Measurements from ENCODE around the gene POLR2C.
"Not testable (repeated sequence)": the region's sequence is repeated elsewhere in the genome, so short reads cannot be mapped to it uniquely, and the experiment has no call there.

POLR2C gene

DNA sequence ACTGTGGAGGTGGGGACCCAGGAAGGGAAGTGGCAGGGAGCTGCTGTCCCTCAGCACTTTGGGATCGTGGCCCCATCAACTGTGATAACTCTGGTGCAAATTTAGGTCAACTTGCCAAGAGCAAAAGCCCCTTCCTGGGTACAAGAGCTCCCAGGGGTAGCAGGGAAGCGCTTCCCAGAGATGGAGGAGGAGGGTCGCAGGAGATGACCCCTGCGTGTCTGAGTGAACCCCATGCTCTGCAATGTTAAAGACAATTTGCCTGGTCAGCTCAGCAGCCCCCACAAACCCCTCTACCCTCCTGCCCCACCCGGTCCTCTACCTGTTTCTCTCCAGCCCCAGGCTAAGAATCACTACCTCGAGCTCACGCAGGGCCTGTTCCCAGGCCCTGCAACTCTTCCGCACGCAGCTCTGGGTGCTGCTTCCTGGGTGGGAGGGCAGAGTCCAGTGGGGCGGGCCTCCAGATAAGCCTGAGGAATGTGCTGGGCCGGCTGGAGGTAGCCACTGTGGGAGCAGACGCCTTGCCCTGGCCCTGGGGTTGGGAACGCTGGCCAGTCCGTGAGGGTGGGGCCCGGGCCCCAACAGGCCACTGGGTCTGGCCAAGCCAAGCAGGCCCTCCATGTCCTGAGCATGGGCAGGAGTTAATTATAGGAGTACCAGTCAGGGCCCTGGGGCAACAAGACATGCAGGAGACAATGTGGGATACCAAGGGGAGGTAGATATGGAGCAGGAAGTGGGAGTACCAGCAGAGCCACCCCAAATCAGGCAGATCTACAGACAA is 17.7 kb downstream of the POLR2C start:
- no peak for DNase-seq

GRCh38 chr16:57480754-57481230 is 18.3 kb downstream of the POLR2C start:
- DNase-seq: no peak

DNA sequence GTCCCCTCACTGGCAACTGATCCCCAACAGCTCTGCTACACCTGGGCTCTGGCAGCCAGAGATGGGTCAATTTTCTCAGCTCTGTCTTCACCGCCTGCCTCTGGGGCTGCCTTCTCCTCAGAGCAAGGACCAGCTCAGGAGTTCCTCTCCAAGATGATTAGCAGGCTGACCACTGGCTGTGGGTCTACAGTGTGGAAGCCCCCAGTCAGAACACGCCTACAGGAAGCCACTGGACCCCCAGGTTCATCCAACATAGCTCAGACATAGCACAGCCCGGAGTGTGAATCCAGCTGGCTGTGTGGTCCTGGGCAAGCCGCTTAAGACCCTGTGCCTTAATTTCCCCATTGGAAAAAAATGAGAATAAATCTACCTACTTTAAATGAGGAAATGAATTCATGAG is 18.9 kb downstream of the POLR2C start:
- DNase-seq: no peak

- DNase-seq: no peak
Observed at GRCh38 chr16:57482845-57483545, 20.5 kb downstream of the POLR2C start.

- DNase-seq: no peak
Observed at GRCh38 chr16:57483725-57484514, 21.4 kb downstream of the POLR2C start.

GRCh38 chr16:57484515-57485005 is 22.1 kb downstream of the POLR2C start:
- DNase-seq: no peak

DNA sequence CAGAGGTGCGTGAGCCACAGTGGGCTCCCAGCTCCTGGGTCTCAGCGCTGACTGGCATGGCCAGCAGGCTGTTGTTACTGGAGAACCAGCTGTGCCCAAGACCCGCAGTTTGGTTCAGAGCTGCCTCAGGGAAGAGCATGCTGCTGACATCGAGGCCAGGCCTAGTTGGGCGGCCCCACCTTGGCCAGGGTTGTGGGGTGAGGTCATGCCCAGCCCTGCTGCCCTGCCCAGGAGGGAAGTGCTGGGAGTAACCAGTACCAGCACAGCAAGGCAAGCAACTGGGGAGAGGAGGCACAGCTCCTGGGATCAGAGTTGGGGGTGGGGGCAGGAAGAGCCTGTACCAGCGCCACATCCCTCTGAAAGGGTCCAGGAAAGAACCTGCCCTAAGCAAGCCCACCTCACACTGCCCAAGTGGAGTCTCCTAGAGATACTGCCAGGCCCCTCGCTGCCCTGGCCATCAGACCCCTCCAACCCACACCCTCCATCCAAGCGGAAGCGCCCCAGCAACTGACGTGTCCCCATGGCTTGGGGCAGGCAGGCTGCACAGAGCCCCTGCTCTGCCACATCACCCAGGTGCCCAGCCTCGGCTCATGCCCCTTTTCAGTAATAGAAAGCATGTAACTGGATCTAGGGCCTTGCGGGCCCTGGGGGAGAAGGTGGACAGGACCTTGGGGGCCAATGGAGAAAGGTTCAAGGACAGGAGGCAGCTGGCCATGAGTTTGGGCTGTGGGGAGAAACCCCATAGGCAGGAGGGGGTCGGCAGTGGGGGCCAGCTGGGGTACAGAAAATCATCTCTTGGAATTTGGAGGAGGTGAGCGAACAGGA is 22.8 kb downstream of the POLR2C start:
- no peak for DNase-seq

- peak; percentile 24 for DNase-seq
Observed at GRCh38 chr16:57485916-57486857, 23.7 kb downstream of the POLR2C start, which contains the start of gene DOK4. TSS of gene DOK4 (minus strand) at chr16:57486493. CDS start at chr16:57479507, 6,986 bp downstream.

DNA sequence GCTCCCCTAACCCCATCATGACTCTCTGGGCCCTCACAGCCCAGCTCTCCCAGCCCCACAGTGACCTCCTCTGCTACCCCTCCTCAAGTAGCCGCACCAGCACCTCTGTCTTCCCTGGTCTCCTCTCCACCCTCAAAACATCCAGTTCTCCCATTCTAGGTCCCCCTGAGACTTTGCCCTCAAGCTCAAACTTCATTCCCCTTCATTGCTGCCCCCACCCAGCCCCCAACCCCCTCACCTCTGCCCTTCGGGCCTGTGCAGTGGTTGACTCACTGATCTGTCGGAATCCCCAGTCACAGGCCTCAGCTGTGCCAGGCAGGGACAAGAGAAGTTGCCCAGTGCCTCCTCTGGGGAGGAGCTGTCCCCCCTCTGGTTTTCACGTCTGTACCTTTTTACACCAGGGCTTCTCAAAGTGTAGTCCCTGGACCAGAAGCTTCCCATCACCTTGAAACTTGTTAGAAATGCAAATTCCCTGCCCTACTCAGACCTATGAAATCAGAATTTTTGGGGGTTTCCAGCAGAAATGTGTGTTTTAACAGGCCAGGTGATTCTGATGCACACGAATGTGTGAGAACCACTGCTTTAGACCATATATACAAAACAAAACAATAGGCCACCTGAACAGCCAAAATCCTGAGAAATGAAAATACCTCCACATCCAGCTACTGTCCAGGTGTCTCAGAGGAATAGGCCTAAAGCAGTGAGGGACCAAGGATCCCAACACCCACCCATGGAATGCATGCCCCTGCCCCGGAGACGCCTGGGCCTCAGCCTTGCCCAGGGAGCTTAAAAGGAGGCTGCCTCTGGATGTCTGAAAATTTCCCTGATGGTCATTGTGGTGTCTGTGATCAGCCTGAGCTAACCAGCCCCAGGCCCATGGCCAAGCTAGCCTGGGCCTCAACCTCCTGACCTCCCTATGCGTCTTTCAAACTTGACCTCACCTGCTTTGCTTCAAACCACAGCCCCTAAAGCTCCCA is 24.7 kb downstream of the POLR2C start:
- no peak for DNase-seq

DNA sequence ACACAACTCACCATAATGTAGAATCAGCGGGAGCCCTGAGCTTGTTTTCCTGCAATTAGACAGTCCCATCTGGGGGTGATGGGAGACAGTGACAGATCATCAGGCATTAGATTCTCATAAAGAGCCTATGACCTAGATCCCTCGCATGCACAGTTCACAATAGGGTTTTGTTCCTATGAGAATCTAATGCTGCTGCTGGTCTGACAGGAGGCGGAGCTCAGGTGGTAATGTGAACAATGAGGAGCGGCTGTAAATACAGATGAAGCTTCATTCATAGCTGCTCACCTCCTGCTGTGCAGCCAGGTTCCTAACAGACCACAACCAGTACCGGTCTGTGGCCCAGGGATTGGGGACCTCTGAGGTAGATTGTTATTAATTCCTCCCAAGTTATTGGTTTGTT is 26.8 kb downstream of the POLR2C start:
- DNase-seq: no peak

GRCh38 chr16:57493767-57494166 is 31.3 kb downstream of the POLR2C start:
- DNase-seq: no peak

DNA sequence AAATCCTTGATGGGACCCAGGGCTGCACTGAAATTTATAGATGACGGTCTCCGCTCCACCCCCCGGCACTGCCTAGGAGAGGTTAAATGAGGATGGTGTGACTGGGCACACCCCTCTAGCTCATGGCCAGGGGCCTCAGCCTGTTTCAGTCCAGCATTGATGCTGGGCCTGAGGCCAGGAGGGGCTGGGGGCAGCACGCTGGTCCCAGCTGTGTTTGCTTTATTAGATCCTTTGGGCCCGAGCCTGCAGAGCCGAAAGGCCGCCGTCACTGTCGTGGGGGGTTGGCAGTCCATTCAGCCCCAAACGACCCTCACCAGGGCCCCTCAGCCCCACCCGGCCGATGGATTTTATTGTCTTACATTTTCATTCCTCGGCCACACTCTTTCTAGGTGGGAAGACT is 34.6 kb downstream of the POLR2C start:
- DNase-seq: no peak

DNA sequence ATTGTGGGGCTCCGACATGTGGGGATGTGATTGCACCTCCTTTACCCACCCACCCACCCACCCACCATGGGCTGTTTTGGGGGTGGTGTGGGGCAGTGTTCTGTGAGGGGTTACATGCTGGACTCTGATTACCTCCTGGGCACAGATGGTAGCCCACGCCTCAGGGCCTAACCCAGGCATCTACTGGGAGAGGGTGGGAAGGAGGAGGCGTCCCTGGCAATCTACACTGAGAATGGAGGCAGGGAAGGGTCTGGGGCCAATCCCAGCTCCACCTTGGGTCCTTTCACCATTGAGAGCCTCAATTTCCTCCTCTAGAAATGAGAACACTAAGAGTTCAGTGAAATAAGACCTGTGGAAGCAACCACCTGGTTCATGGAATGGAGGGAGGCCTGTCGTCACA is 35.6 kb downstream of the POLR2C start:
- DNase-seq: no peak

GRCh38 chr16:57499941-57500340 is 37.5 kb downstream of the POLR2C start:
- DNase-seq: not testable (repeated sequence)

DNA sequence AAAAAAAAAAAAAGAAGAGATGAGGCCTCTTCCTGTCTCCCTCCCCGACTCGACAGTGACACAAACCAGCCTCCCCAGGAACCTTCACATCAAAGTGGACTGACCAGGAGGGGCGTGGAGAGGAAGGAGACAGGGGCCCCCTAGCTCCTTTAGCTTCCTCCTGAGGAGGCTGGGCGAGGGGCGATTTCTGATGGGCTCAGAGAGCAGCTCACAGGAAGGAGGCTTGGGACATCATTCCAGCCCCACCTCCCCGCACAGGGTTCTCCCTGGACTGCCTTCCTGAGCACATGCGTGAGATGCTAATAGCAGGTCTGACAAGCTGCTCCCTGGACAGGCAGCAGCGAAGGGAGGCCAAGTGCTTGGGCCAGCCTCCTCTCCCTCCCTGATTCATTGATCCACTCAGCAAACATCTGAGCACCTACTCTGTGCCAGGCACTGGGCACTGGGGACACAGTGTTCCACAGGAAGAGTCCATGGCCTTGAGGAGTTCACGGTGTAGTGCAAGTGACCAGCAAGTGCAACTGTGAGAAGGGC is 38.2 kb downstream of the POLR2C start:
- no peak for DNase-seq

GRCh38 chr16:57501492-57501891 is 39.0 kb downstream of the POLR2C start:
- no peak for DNase-seq

DNA sequence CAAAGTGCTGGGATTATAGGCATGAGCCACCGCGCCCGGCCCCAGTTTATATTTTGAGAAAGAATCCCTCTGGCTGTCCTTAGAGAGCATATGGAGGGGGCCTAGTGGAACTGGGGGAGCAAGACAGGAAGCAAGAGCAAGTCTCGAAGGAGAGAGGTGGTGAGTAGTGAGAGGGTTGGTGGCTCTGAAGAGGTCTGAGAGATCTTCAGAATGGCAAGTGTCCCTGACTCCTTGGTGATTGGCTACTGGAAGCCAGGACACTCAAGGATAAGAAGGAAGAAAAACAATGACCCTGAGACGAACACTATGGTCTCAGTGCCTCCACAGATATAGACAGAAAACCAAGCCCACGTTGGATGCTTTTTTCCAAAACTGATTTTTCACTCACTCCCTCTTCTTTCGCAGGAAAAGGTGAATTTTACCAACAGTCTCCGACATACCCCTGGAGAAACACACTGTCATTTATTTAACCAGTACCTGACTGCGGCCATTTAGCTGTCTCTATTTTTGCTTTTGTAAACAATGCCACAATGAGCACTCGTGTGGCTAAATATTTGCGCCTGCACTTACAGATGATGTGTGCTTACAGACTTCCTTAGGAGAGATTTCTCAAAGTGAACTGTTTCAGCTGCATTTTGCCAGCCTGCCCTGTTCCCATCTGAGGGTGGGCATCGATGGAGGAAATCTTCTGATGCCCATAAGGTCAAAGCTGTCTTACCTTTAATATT is 39.7 kb downstream of the POLR2C start:
- no peak for DNase-seq

- no peak for DNase-seq
Observed at GRCh38 chr16:57503366-57503765, 40.9 kb downstream of the POLR2C start.

DNA sequence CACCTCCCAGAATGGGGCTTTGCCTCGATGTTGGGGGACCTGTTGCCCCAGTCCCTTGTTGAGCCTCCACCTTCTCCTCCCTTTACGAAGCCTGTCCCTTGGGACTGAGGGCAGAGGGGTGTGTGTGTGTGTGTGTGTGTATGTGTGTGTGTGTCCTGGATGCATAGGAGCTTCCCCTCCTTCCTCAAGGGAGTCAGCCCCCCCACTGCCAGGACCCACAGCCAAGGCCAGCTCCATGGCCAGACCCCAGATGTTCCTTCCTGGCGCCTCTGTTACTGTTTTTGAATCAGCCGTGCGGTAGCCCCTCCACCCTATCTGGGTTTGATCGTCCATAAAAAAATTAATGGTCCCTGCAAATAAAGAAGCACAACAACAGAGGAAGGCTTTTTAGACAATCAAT is 41.5 kb downstream of the POLR2C start:
- DNase-seq: no peak

All from NCI-H1105 (cell line).